ENCODE measurements around the gene AMER3.

- no peak for TF ChIP-seq CTCF (conservative IDR thresholded peaks at IDR 0.05; ENCODE audit: low read depth in 2 of 2)
- no peak for TF ChIP-seq EZH2 (IDR thresholded peaks at IDR 0.05; ENCODE audit: low read depth, unreplicated experiment)
- TF ChIP-seq REST (IDR thresholded peaks at IDR 0.05; ENCODE audit: unreplicated experiment) = no peak
- TF ChIP-seq POLR2AphosphoS5 (IDR thresholded peaks at IDR 0.05; ENCODE audit: low read depth) = no peak
- no peak for TF ChIP-seq EZH2phosphoT487 (IDR thresholded peaks at IDR 0.05; ENCODE audit: unreplicated experiment)
- no peak for TF ChIP-seq NANOG (IDR thresholded peaks at IDR 0.05; ENCODE audit: borderline replicate concordance)
- no peak for TF ChIP-seq CREB1 (CRISPR knock-in tag; IDR thresholded peaks at IDR 0.05; ENCODE audit: low read depth)
Measured at GRCh38 chr2:130766037-130766436, 10.7 kb downstream of the AMER3 start.
